Activated CD8-positive, alpha-beta T cell treated with anti-CD3 and anti-CD28 coated beads for 36 hours (primary cell): ENCODE results near the gene CTNNA2. TPM values are rescaled to one million over a fixed set of nuclear protein-coding genes. Genes with fewer than 3 reads are reported as not detected.

Source experiments
- ATAC-seq: fragments of 200-7000 bp; cut with Tn5 transposase; one replicate; pipeline ENCODE4 v1.10.0; 2021; ENCODE audit warnings: mild to moderate bottlenecking, moderate library complexity
- CTCF ChIA-PET: fragments of 350-600 bp; sonication (Branson Sonifier 250); formaldehyde crosslinking; loops from one replicate; lab custom pipeline; 2021; ENCODE audit warnings: antibody characterized with exemption; lab: Charles Lee
- POLR2A ChIA-PET: fragments of 350-600 bp; sonication (Branson Sonifier 250); formaldehyde crosslinking; loops from one replicate; lab custom pipeline; 2021; ENCODE audit warnings: antibody characterized with exemption; lab: Charles Lee
- DNase-seq: peaks from one replicate; pipeline ENCODE4 v3.0.0-alpha.2; 2020
- H3K27ac Mint-ChIP-seq: one replicate; pipeline ENCODE4 v1.8.0; 2021; ENCODE audit warnings: mild to moderate bottlenecking, mixed read lengths
- H3K27me3 Mint-ChIP-seq: one replicate; pipeline ENCODE4 v1.8.0; 2021; ENCODE audit warnings: mixed read lengths
- H3K36me3 Mint-ChIP-seq: one replicate; pipeline ENCODE4 v1.8.0; 2021; ENCODE audit warnings: low read depth, mixed read lengths
- H3K4me1 Mint-ChIP-seq: one replicate; pipeline ENCODE4 v1.8.0; 2021; ENCODE audit warnings: low read depth, mixed read lengths
- H3K4me3 Mint-ChIP-seq: one replicate; pipeline ENCODE4 v1.8.0; 2021; ENCODE audit warnings: mild to moderate bottlenecking, moderate library complexity, mixed read lengths
- H3K9me3 Mint-ChIP-seq: one replicate; pipeline ENCODE4 v1.8.0; 2021; ENCODE audit warnings: mixed read lengths
- intact Hi-C: fragments of 100-400 bp; cut with micrococcal nuclease; formaldehyde crosslinking; loops from one replicate; pipeline ENCODE4 v1.10.0; 2022
- total RNA-seq, 2 experiments: library from RNA; stranded (reverse); gene quantifications; one replicate each; pipeline ENCODE4 v1.2.3, GENCODE V29; 2021
- TF ChIP-seq, protein P1 (sequence below): fragments of 200-600 bp; IDR thresholded peaks from one replicate; pipeline ENCODE4 v1.8.0; 2022; ENCODE audit warnings: antibody characterized with exemption, mild to moderate bottlenecking

Gene CTNNA2
- total RNA-seq, 2 experiments from 2014 or later, result not detected

DNA sequence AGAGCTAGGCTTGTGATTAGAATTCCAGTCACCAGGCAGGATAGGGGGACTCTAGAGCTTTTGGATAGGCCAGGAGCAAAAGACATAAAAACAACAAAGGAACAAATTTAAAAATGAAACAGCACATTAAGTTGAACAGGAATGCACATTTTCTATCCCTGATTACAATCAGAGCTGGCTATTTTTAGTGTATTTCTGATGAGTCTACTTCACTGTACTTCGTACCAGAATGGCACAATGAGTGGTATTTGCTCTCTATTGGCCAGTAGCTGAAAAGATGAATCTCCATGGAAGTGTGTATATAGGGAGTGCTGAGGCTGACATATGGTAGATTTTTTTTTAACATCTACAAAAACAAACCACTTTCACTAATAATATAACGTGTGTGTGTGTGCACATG, 825.9 kb downstream of the CTNNA2 start:
- H3K27me3 Mint-ChIP-seq, result no peaks in the 10 kb centered on the region
- H3K27ac Mint-ChIP-seq, result no peak overlapping the region
- no peaks in the 10 kb centered on the region for H3K4me1 Mint-ChIP-seq
- intact Hi-C loops, result no loop called here
- no peak for ATAC-seq
- peaks cover 2% of the 10 kb centered on the region for H3K9me3 Mint-ChIP-seq
- no peak overlapping the region for H3K4me3 Mint-ChIP-seq
- DNase-seq, result no peak
- H3K36me3 Mint-ChIP-seq, result no peaks in the 10 kb centered on the region
- TF ChIP-seq, protein P1, sequence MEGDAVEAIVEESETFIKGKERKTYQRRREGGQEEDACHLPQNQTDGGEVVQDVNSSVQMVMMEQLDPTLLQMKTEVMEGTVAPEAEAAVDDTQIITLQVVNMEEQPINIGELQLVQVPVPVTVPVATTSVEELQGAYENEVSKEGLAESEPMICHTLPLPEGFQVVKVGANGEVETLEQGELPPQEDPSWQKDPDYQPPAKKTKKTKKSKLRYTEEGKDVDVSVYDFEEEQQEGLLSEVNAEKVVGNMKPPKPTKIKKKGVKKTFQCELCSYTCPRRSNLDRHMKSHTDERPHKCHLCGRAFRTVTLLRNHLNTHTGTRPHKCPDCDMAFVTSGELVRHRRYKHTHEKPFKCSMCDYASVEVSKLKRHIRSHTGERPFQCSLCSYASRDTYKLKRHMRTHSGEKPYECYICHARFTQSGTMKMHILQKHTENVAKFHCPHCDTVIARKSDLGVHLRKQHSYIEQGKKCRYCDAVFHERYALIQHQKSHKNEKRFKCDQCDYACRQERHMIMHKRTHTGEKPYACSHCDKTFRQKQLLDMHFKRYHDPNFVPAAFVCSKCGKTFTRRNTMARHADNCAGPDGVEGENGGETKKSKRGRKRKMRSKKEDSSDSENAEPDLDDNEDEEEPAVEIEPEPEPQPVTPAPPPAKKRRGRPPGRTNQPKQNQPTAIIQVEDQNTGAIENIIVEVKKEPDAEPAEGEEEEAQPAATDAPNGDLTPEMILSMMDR, result no peak
- POLR2A ChIA-PET, result interaction anchor here (0.6 kb wide), 2 partner anchors 101 to 1224 kb away, joined by 3 read pairs; no protein-coding TSS in a partner anchor
- CTCF ChIA-PET, result no interaction called here

DNA sequence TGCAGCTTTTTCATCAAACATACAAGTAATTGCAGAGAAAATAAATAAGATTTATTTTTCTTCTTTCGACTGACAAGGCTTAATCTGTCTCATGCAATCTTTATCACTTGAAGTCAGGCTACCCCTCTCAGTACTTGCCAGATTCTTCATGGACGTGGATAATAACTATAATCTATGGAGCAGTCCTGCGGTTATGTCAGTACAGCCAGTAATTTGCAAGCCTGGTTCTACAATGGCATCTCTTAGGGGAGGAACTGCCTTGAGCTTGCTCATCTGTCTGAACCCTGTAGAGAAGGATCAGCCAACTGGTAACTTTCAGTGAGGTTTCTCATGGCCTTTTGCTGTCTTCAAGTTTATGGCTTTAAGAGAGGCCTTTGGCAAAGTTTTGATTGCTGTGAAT, 827.2 kb downstream of the CTNNA2 start:
- H3K36me3 Mint-ChIP-seq, result no peaks in the 10 kb centered on the region
- H3K4me1 Mint-ChIP-seq, result no peaks in the 10 kb centered on the region
- CTCF ChIA-PET, result no interaction called here
- TF ChIP-seq, protein P1, result no peak
- ATAC-seq (no peak), DNase-seq (no peak)
- POLR2A ChIA-PET, result no interaction called here
- no peaks in the 10 kb centered on the region for H3K27me3 Mint-ChIP-seq
- no peak overlapping the region for H3K27ac Mint-ChIP-seq
- intact Hi-C loops, result no loop called here
- peaks cover 2% of the 10 kb centered on the region for H3K9me3 Mint-ChIP-seq
- no peak overlapping the region for H3K4me3 Mint-ChIP-seq

DNA sequence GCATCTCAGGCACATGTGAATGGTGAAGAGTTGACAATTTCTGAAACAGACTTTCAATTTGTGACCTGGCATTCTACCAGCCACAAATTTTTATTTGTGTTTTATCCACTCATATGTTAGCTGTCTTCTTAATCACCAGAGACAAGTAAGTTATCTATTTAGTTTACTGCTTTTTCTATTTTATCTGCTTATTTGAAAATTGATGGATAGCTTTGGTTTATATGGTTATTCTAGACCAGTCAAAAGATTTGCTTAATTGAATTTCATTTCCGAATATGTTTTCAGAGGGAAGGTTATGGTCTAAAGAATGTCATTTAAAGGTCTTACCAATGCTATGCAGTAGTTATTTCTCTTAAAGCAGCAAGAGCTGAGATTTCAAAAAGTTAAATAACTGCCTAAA, 835.2 kb downstream of the CTNNA2 start:
- CTCF ChIA-PET, result no interaction called here

DNA sequence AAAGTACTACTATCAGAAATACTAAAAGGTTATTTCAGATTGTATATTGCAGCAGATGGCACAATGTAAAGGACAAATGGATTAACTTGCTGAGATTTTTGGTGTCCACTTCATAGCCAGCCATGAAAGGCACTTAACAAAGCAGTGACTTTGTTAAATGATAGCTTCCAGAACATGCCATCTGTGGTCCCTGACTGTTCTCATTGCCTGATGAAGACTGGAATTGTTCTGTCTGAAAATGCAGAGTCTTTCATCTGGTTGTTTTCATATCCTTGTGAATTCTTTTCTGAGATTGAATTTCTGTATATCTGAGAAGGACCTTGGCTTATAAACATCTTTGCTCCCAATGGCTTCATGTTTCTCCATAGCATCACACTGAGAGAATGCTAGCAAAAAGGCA, 836.1 kb downstream of the CTNNA2 start:
- DNase-seq, result no peak
- Mint-ChIP-seq H3K4me1 (no peaks in the 10 kb centered on the region), H3K27me3 (no peaks in the 10 kb centered on the region), H3K4me3 (no peak overlapping the region), H3K36me3 (no peaks in the 10 kb centered on the region), H3K27ac (no peak overlapping the region), H3K9me3 (peaks cover 1% of the 10 kb centered on the region)
- CTCF ChIA-PET, result no interaction called here
- intact Hi-C loops, result no loop called here
- ATAC-seq, result no peak
- POLR2A ChIA-PET, result no interaction called here
- TF ChIP-seq, protein P1, result no peak

More for the DNA sequence above, 835.2 kb downstream of the CTNNA2 start:
- Mint-ChIP-seq H3K36me3 (no peaks in the 10 kb centered on the region), H3K9me3 (peaks cover 1% of the 10 kb centered on the region), H3K27me3 (no peaks in the 10 kb centered on the region), H3K4me3 (no peak overlapping the region), H3K27ac (no peak overlapping the region), H3K4me1 (no peaks in the 10 kb centered on the region)
- TF ChIP-seq, protein P1, result no peak
- intact Hi-C loops, result no loop called here
- POLR2A ChIA-PET, result no interaction called here
- DNase-seq (no peak), ATAC-seq (no peak)

DNA sequence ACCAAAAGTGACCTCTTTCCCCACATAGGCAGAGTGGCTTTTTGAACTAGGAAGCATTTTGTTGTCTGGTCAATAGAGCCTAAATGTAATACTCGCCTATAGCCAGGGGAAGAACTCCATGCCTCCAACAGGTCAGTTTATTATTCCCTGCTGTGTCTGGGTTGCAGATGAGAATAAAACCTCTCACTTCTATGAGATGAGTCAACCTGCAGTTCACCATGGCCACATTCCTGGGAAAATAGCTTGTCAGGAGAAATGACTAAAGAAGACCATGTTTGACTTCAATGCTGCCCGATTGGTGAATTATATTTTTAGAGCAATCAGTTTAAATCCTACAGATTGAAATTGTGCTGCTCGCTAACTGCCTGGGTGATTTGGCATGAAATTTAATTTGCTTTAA, 838.4 kb downstream of the CTNNA2 start:
- TF ChIP-seq, protein P1, result no peak
- ChIA-PET POLR2A (no interaction called here), CTCF (no interaction called here)
- Mint-ChIP-seq H3K27ac (no peak overlapping the region), H3K36me3 (no peaks in the 10 kb centered on the region), H3K9me3 (peaks cover 1% of the 10 kb centered on the region), H3K27me3 (no peaks in the 10 kb centered on the region), H3K4me3 (no peak overlapping the region), H3K4me1 (no peaks in the 10 kb centered on the region)
- intact Hi-C loops, result no loop called here
- ATAC-seq (no peak), DNase-seq (no peak)
